HG02571 (cell line): Measurements from ENCODE around the gene ACTL10.
"Not testable (repeated sequence)": the region's sequence is repeated elsewhere in the genome, so short reads cannot be mapped to it uniquely, and the experiment has no call there.

Experiments used
- ATAC-seq: cut with Tn5 transposase; IDR thresholded peaks from one replicate; pipeline ENCODE4 v1.9.1; 2021; ENCODE audit warnings: mild to moderate bottlenecking, moderate library complexity; ENCODE audit not compliant: unreplicated experiment

Gene ACTL10

DNA sequence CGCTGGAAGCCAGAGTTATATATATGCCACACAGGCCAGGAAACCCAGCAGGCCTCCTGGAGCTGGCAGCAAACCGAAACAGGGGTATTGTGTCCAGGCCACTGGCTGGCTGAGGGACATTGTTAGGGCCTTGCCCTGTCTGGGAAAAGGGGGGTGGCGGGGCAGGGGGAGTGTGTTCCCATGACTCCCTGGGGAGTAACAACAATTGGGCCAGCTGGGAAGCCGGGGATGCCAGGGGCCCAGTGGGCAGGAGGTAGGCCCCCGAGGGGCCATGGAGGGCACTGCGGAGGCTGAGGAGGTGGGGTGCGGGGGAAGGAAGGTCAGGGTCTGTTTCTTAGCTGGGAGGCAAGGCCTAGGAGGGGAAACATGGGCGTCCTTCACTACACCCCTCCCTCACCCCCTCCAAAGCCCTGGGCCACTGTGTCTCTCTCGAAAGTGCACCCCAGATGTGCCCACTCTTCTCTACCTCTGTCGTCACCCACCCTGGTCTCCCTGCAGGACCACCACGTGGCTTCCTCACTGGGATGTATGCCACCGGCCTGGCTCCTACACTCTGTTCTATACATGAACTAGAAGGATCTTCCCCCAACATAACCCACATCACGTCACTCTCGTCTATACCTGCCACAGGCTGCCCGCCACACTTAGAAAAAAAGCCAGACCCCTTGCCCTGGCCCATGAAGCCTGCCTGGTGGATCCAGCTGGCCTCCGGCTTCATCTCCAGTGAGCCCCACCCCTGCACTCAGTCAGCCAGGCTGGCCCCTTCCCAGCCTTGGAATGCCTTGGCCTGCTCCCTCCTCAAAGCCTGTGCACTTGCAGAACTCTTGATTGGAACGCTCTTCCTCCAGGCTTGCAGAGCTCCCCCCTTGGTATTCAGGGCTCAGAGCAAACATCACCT lies 27.2 kb downstream of the ACTL10 start:
- no peak for ATAC-seq

DNA sequence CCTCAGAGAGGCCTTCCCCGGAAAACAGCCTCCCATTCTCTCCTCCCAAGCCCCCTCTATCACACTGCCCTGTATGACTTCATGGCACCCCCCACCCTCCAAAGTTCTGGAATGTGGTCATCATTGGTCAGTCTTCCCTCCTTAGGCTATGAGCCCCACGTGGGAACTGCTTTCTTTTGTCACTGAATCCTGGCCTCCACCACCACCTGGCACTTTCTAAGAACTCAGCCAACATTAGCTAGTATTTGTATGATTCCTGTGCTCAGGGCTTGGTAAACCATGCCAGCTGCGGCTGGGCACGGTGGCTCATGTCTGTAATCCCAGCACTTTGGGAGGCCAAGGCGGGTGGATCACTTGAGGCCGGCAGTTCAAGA lies 27.9 kb downstream of the ACTL10 start:
- no peak for ATAC-seq

DNA sequence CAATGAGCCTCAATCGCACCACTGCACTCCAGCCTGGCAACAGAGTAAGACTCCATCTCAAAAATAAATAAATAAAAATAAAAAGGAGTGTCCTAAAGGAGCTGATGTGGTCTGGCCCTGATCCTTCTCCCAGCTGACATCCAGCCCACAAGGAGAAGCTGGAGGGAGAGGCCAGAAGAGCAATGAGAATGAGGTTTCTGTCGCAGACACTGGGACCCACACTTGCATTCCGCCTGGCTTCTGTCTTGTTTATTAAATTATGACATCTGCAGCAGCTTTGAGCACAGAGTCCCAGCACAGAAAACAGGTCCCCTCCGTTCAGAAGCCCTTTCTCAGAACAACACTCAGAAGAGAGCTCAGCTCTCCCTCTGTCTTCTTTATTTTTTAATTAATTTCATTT lies 29.7 kb downstream of the ACTL10 start:
- ATAC-seq, result no peak

DNA sequence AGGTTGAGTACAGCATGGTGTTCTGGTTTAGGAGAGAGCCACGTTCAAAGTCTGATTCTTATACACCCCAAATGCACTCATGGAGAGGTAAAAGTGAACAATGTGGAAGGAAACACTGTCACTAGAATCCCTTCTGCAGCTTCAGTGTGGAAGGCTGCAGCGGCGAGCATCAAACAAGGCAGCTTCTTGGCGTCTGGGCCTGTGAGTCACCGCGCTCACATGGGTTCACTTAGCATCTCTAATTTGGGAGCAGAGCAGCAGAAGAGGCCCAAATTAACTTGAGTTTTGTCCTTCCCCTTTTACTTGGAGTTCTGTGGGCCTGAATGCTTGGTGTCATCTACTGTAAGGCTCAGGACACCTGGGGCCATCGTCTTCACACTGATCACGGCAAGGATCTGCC lies 30.4 kb downstream of the ACTL10 start:
- no peak for ATAC-seq

DNA sequence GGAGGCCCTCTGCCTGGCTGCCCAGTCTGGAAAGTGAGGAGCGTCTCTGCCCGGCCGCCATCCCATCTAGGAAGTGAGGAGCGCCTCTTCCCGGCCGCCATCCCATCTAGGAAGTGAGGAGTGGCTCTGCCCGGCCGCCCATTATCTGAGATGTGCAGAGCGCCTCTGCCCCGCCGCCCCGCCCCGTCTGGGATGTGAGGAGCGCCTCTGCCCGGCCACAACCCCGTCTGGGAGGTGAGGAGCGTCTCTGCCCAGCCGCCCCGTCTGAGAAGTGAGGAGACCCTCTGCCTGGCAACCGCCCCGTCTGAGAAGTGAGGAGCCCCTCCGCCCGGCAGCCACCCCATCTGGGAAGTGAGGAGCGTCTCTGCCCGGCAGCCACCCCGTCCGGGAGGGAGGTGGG lies 32.2 kb downstream of the ACTL10 start:
- ATAC-seq, result not testable (repeated sequence)

DNA sequence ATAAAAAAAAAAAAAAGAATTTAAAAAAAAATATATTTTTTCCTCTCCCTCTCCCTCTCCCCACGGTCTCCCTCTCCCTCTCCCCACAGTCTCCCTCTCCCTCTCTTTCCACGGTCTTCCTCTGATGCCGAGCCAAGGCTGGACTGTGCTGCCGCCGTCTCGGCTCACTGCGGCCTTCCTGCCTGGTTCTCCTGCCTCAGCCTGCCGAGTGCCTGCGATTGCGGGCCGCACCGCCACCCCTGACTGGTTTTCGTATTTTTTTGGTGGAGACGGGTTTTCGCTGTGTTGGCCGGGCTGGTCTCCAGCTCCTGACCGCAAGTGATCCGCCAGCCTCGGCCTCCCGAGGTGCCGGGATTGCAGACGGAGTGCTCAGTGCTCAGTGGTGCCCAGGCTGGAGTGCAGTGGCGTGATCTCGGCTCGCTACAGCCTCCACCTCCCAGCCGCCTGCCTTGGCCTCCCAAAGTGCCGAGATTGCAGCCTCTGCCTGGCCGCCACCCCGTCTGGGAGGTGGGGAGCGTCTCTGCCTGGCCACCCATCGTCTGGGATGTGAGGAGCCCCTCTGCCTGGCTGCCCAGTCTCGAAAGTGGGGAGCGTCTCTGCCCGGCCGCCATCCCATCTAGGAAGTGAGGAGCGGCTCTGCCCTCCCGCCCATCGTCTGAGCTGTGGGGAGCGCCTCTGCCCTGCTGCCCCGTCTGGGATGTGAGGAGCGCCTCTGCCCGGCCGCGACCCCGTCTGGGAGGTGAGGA lies 34.1 kb downstream of the ACTL10 start:
- not testable (repeated sequence) for ATAC-seq

DNA sequence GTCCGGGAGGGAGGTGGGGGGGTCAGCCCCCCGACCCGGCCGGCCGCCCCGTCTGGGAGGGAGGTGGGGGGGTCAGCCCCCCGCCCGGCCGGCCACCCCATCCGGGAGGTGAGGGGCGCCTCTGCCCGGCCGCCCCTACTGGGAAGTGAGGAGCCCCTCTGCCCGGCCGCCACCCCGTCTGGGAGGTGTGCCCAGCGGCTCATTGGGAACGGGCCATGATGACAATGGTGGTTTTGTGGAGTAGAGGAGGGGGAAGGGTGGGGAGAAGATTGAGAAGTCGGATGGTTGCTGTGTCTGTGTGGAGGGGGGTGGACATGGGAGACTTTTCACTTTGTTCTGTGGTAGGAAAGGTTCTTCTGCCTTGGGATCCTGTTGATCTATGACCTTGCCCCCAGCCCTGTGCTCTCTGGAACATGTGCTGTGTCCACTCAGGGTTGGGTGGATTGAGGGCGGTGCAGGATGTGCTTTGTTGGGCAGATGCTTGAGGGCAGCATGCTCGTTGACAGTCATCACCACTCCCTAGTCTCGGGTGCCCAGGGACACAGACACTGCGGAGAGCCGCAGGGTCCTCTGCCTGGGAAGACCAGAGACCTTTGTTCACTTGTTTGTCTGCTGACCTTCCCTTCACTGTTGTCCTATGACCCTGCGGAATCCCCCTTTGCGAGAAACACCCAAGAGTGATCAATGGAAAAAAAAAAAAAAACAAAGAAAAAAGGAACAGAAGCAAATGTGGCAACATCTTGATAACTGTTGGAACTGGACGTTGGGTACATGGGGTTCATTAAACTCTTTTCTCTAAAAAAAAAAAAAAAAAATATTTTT lies 35.1 kb downstream of the ACTL10 start:
- no peak for ATAC-seq

DNA sequence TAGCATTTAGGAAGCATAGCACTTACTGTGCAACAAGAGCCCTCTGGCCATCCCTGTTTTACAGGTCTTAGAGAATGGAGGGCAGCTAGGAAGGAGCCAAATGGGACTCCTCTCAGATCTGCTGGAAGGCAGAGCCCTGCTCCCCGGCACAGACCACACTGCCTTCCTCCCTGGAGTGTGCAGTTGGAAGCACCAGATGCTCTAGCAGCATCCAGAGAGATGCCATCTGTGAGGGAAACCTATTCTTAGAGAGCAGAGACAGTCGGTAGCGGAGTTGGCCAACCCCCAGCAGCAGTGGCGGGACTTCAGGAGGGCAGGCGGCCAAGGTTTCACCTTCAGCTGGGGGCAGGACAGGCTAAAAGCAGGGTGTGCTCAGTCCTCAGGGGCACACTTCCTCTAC lies 36.1 kb downstream of the ACTL10 start:
- ATAC-seq, result no peak

DNA sequence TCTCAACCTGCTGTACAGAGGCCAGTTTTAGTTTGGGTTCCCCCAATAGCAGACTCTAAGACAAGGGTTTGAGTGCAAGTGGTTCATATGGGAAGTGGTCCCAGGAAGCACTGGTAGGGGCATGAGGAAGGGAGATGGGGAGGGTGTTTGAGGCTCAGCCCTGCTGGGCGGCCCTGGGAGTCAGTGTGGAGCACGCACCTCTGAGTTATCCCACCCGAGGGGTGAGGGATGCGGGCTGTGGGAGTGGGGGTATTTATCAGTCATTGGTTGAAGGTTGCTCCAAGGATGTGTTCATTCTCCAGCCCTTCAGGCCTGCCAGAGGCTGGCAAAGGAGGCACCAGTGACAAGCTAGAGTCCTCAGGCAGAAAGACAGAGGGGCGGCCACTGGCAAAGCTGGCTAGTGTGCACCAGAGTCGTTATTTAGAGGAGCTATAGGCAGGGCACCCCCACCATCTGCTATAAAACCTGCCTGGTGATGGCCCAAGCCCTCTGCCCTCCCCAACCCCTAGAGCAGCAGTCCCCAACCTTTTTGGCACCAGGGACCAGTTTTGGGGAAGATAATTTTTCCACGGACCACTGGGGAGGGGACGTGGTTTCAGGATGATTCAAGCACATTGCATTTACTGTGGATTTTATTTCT lies 36.9 kb downstream of the ACTL10 start:
- no peak for ATAC-seq

DNA sequence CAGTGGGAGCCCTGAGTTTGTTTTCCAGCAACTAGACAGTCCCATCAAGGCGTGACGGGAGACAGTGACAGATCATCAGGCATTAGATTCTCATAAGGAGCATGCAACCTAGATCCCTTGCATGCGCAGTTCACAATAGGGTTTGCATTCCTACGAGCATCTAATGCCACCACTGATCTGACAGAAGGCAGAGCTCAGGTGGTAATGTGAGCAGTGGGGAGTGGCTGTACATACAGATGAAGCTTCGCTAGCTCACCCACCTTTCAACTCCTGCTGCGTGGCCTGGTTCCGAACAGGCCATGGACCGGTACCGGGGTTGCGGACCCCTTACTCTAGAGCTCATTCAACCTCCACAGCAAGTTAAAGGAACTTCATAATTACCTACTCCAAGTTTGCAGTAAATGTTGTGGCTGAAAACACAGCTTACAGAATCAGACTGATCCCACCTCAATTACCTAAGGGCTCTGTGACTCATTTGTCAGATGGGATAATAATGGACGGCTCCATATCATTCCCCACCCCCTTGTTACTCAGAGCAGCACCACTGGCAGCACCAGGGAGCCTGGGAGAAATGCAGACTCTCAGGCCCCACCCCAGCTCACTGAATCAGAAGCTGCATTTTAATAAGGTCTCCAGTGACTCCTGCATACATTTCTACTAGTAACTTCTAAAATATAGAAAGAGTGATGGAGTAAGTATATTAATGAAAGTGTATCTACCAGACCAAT lies 37.6 kb downstream of the ACTL10 start:
- ATAC-seq, result no peak

DNA sequence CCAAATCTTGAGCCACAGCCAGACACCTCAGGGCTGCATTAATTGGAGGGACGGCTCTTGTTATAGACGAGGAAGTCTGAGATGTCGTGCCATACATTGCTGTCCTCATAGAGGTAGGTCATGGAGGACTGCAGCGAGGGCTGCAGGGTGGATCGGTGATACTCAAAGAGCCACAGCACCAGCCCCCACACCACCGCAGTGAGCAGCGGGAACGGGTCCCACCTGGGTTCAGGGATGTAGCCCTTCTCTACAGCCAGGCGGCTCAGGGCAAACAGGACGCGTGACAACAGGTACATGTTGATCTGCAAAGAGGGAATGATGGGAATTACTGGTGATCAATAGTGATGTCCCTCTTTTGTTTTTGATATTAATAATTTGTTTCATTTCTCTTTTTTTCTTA lies 40.9 kb downstream of the ACTL10 start:
- no peak for ATAC-seq

DNA sequence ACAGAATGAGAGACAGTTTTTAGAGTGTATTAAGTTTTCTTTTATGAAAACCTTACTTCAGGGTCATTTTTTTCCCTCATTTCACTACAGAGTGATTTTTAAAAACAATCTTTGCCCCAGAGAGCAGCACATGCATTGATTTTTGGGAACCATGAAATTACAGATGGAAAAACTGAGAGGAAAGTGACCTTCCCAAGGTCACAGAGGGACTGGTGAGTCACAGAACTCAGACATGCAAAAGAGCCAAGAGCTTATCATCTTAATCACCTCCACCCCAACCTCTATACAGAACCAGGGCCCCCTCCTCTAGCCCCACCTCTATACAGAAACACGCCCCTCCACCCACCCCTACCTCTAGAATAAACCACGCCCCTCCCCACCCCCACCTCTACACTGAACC lies 42.7 kb downstream of the ACTL10 start:
- ATAC-seq, result no peak

DNA sequence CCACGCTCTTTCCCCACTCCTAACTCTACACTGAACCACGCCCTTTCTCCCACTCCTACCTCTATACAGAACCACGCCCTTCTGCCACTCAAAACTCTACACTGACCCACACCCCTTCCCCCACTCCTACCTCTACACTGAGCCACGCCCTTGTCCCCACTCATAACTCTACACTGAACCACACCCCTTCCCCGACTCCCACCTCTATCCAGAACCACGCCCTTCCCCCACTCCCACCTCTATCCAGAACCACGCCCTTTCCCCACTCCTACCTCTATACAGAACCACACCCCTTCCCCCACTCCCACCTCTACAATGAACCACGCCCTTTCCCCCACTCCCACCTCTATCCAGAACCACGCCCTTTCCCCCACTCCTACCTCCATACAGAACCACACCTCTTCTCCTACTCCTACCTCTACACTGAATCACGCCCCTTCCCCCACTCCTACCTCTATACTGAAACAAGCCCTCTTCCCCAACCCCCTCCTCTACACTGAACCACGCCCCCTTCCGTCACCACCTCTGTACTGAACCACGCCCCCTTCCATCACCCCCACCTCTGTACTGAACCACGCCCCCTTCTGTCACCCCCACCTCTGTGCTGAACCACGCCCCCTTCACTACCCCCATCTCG lies 43.3 kb downstream of the ACTL10 start:
- no peak for ATAC-seq

DNA sequence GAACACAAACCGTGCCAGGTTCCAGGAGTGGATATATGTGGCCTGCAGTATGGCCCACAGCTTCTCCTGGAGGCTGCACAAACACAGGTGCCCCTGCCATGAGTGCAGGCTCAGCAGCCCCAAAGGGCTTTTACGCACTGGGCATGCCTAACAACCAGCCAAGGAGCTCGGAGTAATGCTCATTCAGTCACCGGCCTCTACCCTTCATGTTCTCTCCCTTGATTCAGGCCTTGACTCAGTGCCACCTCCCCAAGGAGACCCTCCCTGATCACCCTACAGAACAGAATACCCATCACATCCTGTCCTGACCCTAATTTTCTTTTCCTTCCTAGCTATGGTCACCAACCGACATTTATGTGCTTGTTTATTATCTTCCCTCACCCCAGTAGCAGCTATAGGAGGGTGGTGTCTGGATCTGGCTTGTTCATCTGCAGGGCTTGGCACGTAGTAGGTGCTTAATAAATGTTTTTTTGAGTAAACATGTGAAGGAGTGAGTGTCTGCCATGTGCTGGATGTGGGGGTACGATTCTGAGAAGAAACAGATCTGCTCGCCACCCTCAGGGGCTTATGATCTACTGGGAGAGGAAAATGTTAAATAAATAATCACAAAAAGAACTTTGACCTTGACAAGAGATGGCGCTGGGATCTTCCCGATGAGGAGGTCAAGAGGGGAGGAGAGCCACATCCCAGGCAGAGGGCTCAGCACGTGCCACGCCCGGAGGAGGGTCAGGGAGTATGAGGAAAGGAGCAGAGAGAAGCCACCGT lies 44.1 kb downstream of the ACTL10 start:
- ATAC-seq, result no peak

DNA sequence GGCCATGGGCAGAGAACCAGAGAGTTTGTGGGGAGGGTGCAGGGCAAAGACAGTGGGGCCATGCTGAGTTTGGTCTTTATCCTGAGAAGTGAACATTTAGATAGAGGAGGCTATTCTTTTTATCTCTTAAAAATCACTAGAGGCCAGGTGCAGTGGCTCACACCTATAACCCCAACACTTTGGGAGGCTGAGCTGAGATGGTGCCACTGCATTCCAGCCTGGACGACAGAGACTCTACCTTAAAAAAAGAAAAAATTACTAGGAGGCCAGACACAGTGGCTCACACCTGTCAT lies 44.6 kb downstream of the ACTL10 start:
- ATAC-seq, result no peak

DNA sequence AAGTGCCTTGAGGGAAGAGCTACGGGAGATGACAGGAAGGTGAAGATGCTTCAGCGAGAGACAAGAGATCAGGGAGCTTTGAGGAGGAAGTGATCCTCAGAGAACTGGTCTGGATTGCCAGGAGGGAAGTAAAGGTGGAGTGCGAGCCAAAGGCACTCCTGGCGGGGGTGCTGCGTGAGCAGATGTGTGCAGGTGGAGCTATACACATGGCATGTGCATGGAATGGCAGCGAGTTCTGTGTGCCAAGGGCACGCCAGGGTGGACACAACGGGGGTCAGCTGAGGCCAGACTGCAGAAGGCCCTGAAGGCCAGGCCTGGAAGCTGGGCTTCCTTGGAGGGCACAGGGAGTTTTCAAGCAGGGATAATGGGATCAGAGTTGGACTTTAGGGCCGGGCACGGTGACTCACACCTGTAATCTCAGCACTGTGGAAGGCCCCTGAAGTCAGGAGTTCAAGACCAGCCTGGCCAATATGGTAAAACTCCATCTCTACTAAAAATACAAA lies 47.2 kb downstream of the ACTL10 start:
- no peak for ATAC-seq

DNA sequence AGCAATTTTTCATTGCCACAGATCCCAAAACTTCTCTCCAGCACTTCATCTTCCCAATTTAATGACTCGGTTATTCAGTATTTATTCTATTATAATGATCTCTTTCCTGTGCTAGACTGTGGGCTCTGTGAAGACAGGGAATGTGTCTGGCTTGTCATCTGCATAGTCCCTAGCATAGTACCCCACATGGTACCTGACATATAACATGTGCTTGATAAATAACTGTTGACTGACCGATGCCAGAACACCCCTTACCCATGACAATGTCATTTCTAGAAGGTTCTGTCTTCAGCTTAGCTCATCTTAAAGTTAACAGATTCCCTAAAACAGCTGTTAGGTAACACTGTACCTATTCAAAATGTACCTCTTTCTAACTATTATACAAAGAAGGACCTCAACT lies 49.8 kb downstream of the ACTL10 start:
- no peak for ATAC-seq
